Measurements from ENCODE around the gene TMEM117.

The TMEM117 gene

GRCh38 chr12:44397631-44398030 is 561.8 kb downstream of the TMEM117 start:
- no peak for DNase-seq

GRCh38 chr12:44403185-44403584 is 567.3 kb downstream of the TMEM117 start:
- no peak for DNase-seq

GRCh38 chr12:44405297-44405696 is 569.4 kb downstream of the TMEM117 start:
- no peak for DNase-seq

- no peak for DNase-seq
Measured at GRCh38 chr12:44422559-44422958, 586.7 kb downstream of the TMEM117 start.

- DNase-seq = no peak
Measured at GRCh38 chr12:44428825-44429224, 592.9 kb downstream of the TMEM117 start.

GRCh38 chr12:44431647-44432343 is 595.9 kb downstream of the TMEM117 start:
- DNase-seq = no peak

- no peak for DNase-seq
Measured at GRCh38 chr12:44433659-44434058, 597.8 kb downstream of the TMEM117 start.

- no peak for DNase-seq
Measured at GRCh38 chr12:44436756-44437155, 600.9 kb downstream of the TMEM117 start.
